GM12878 (cell line): Measurements from ENCODE around the gene MAPKAPK2. TPM values are rescaled to one million over a fixed set of nuclear protein-coding genes. Genes with fewer than 3 reads are reported as not detected.
A peak's percentile ranks its signal among the peaks of the same experiment; 100 is the strongest.

Source experiments
- CEBPB ChIP-seq, 2 experiments: fragments of 150-350 bp in 1 of 2; IDR thresholded peaks; 2 replicates each; pipeline ENCODE4 v1.6.1; 2012 to 2014; ENCODE audit warnings: low read depth in 2 of 2, low read length in 2 of 2, borderline replicate concordance in 1 of 2, inconsistent platforms in 1 of 2
- CEBPZ ChIP-seq: fragments of 150-350 bp; IDR thresholded peaks from 2 replicates; pipeline ENCODE4 v1.6.1; 2016; ENCODE audit warnings: low read depth, low read length
- CHD4 ChIP-seq: fragments of 200-600 bp; sonication (generic); IDR thresholded peaks from 2 replicates; pipeline ENCODE4 v1.6.1; 2016; ENCODE audit warnings: mild to moderate bottlenecking
- CUX1 ChIP-seq: IDR thresholded peaks from 2 replicates; pipeline ENCODE4 v1.6.1; 2012; ENCODE audit warnings: improper control_type of control experiment, low read depth, low read length; ENCODE audit not compliant: insufficient replicate concordance
- ESRRA ChIP-seq: IDR thresholded peaks from 2 replicates; pipeline ENCODE4 v1.6.1; 2012; ENCODE audit warnings: mild to moderate bottlenecking, low read length, improper control_type of control experiment
- EZH2 ChIP-seq: IDR thresholded peaks from 2 replicates; pipeline ENCODE4 v1.6.1; 2012; ENCODE audit warnings: low read depth, mild to moderate bottlenecking, control low read depth, inconsistent platforms, low read length, borderline replicate concordance; ENCODE audit not compliant: control insufficient read depth
- GABPA ChIP-seq: IDR thresholded peaks from 2 replicates; pipeline ENCODE4 v1.6.1; 2014; ENCODE audit warnings: antibody characterized with exemption, low read depth, mild to moderate bottlenecking, inconsistent platforms
- JUND ChIP-seq: IDR thresholded peaks from 2 replicates; pipeline ENCODE4 v1.6.1; 2012; ENCODE audit warnings: low read depth, mild to moderate bottlenecking, low read length, improper control_type of control experiment, moderate library complexity
- KDM1A ChIP-seq: fragments of 200-600 bp; sonication (generic); IDR thresholded peaks from 2 replicates; pipeline ENCODE4 v1.6.1; 2016; ENCODE audit warnings: borderline replicate concordance
- MTA2 ChIP-seq: fragments of 450-650 bp; IDR thresholded peaks from 2 replicates; pipeline ENCODE4 v1.6.1; 2016; ENCODE audit warnings: low read depth, mild to moderate bottlenecking, moderate library complexity
- NBN ChIP-seq: fragments of 450-650 bp; IDR thresholded peaks from 2 replicates; pipeline ENCODE4 v1.6.1; 2016
- PKNOX1 ChIP-seq: fragments of 450-650 bp; IDR thresholded peaks from 2 replicates; pipeline ENCODE4 v1.6.1; 2016; ENCODE audit warnings: mild to moderate bottlenecking
- POLR2AphosphoS5 ChIP-seq: IDR thresholded peaks from 2 replicates; pipeline ENCODE4 v1.6.1; 2011; ENCODE audit warnings: mild to moderate bottlenecking, low read length, inconsistent platforms
- RAD21 ChIP-seq: IDR thresholded peaks from 2 replicates; pipeline ENCODE4 v1.6.1; 2011; ENCODE audit warnings: mild to moderate bottlenecking, low read depth, low read length, moderate library complexity; ENCODE audit not compliant: insufficient read depth
- RELA ChIP-seq: fragments of 450-650 bp; IDR thresholded peaks from 2 replicates; pipeline ENCODE4 v1.8.0; 2014; ENCODE audit warnings: borderline replicate concordance; ENCODE audit not compliant: partially characterized antibody
- STAT3 ChIP-seq: IDR thresholded peaks from 2 replicates; pipeline ENCODE4 v1.6.1; 2011; ENCODE audit warnings: low read depth, low read length, improper control_type of control experiment
- USF2 ChIP-seq: IDR thresholded peaks from 2 replicates; pipeline ENCODE4 v1.6.1; 2011; ENCODE audit warnings: low read depth, low read length, improper control_type of control experiment, borderline replicate concordance
- polyA plus RNA-seq, 11 experiments: library from polyadenylated mRNA; depleted of rRNA in 4 of 11; unstranded in 6 of 11; stranded (reverse) in 5 of 11; fragments of >200 nt; fragmentation: Nextera tagmentation in 4 of 11; fragmentation: Illumina TruSeq in 1 of 11; extraction: Ambion mirVana in 4 of 11; extraction: Trizol in 1 of 11; gene quantifications; 1 replicate in 1 of 11; 2 replicates in 10 of 11; pipeline versions ENCODE4 v1.2.1 to v1.2.3, GENCODE V29; 2011 to 2016; ENCODE audit warnings: inconsistent platforms in 2 of 11, missing spikeins in 2 of 11, low read depth in 1 of 11
- total RNA-seq, 4 experiments: library from RNA; depleted of rRNA in 3 of 4; stranded (reverse); fragments of >200 nt in 3 of 4; fragmentation: Illumina TruSeq in 1 of 4; extraction: Trizol in 1 of 4; gene quantifications; 2 replicates each; pipeline versions ENCODE4 v1.2.1 to v1.2.3, GENCODE V29; 2013 to 2021

The MAPKAPK2 gene
- total and polyA plus RNA-seq, 10 of the 15 experiments (the other 5 are each of a cell fraction or from before 2014, with no cell fraction given): 0.72 to 92.2 (median 49.3) TPM

GRCh38 chr1:206658264-206658980, 26.3 kb upstream of the MAPKAPK2 start (continued):
- TF ChIP-seq JUND (no peak), EZH2 (no peak), CEBPZ (no peak), RAD21 (peak; percentile 62), CEBPB (IDR thresholded peaks at IDR 0.05; ENCODE audit: borderline replicate concordance in 1 of 2, low read depth in 2 of 2, low read length in 2 of 2) (no peak), POLR2AphosphoS5 (no peak), ESRRA (no peak), CUX1 (no peak), NBN (no peak), PKNOX1 (no peak), KDM1A (no peak), RELA (no peak), GABPA (no peak), STAT3 (no peak), USF2 (no peak), CHD4 (no peak), MTA2 (no peak)
